HL-60 (cell line): Measurements from ENCODE around the gene PLTP.
"Not testable (repeated sequence)": the region's sequence is repeated elsewhere in the genome, so short reads cannot be mapped to it uniquely, and the experiment has no call there.

ENCODE experiments used
- DNase-seq, 2 experiments: peaks; one replicate each; pipeline ENCODE4 v3.0.0-alpha.2; 2010 to 2020; ENCODE audit warnings: low read depth in 1 of 2, low spot score in 1 of 2
- H3K27ac ChIP-seq: fragments of 250-450 bp; sonication (Bioruptor Pico); replicated peaks from 2 replicates; pipeline ENCODE4 v1.5.1; 2020; ENCODE audit warnings: mild to moderate bottlenecking, moderate library complexity
- H3K27me3 ChIP-seq: fragments of 250-450 bp; sonication (Bioruptor Pico); 2 replicates; pipeline ENCODE4 v1.5.1; 2021; ENCODE audit warnings: mild to moderate bottlenecking, moderate library complexity; ENCODE audit not compliant: insufficient read depth, poor library complexity, severe bottlenecking
- H3K4me3 ChIP-seq: replicated peaks from 2 replicates; pipeline ENCODE4 v1.5.1; 2011; ENCODE audit warnings: mild to moderate bottlenecking, control low read depth, low read length; ENCODE audit not compliant: insufficient read depth
- GABPA ChIP-seq: IDR thresholded peaks from 2 replicates; pipeline ENCODE4 v1.6.1; 2012; ENCODE audit warnings: low read depth
- POLR2AphosphoS5 ChIP-seq: IDR thresholded peaks from 2 replicates; pipeline ENCODE4 v1.6.1; 2012; ENCODE audit warnings: low read depth
- SPI1 ChIP-seq: IDR thresholded peaks from 2 replicates; pipeline ENCODE4 v1.6.1; 2012; ENCODE audit warnings: low read depth, mild to moderate bottlenecking, borderline replicate concordance
- TF ChIP-seq, protein P1 (sequence below): IDR thresholded peaks from 2 replicates; pipeline ENCODE4 v1.6.1; 2012; ENCODE audit warnings: low read depth; ENCODE audit not compliant: insufficient replicate concordance
- TF ChIP-seq, protein P2 (sequence below): IDR thresholded peaks from one replicate; pipeline ENCODE4 v1.5.1; 2011; ENCODE audit warnings: low read length, control low read depth, inconsistent platforms; ENCODE audit not compliant: insufficient read depth

PLTP gene

DNA sequence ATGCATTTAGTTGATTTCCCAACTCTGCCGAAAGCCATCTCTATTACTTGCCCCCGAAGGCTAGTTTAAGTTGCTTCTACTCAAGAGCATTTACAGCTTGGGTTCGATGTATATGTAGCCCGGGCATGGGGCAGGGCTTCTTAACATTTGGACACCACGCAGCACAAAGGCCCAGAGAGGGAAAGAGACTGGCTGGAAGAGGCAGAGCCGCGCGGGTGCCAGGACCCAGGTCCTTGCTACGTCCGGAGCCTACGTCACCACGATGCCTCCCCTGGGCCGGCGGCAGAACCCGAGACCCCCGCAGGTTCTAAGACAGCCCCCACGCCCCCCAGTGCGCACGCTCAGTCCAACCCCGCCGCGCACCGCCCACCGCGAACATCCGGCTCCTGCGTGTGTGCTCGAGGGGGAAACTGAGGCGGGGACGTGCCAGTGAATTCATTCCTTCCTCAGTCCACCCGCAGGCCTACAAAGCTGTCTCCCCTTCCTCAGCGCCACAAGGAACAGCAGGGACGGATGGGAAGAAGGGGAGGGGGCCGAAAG is 22.2 kb upstream of the PLTP start:
- peak overlapping the region; percentile 96 for H3K4me3 ChIP-seq
- peak in 1 of 2 experiments; percentile 49 for DNase-seq
- TF ChIP-seq, protein P1, sequence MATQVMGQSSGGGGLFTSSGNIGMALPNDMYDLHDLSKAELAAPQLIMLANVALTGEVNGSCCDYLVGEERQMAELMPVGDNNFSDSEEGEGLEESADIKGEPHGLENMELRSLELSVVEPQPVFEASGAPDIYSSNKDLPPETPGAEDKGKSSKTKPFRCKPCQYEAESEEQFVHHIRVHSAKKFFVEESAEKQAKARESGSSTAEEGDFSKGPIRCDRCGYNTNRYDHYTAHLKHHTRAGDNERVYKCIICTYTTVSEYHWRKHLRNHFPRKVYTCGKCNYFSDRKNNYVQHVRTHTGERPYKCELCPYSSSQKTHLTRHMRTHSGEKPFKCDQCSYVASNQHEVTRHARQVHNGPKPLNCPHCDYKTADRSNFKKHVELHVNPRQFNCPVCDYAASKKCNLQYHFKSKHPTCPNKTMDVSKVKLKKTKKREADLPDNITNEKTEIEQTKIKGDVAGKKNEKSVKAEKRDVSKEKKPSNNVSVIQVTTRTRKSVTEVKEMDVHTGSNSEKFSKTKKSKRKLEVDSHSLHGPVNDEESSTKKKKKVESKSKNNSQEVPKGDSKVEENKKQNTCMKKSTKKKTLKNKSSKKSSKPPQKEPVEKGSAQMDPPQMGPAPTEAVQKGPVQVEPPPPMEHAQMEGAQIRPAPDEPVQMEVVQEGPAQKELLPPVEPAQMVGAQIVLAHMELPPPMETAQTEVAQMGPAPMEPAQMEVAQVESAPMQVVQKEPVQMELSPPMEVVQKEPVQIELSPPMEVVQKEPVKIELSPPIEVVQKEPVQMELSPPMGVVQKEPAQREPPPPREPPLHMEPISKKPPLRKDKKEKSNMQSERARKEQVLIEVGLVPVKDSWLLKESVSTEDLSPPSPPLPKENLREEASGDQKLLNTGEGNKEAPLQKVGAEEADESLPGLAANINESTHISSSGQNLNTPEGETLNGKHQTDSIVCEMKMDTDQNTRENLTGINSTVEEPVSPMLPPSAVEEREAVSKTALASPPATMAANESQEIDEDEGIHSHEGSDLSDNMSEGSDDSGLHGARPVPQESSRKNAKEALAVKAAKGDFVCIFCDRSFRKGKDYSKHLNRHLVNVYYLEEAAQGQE: no peak
- TF ChIP-seq POLR2AphosphoS5: no peak
- TF ChIP-seq GABPA: no peak
- TF ChIP-seq, protein P2, sequence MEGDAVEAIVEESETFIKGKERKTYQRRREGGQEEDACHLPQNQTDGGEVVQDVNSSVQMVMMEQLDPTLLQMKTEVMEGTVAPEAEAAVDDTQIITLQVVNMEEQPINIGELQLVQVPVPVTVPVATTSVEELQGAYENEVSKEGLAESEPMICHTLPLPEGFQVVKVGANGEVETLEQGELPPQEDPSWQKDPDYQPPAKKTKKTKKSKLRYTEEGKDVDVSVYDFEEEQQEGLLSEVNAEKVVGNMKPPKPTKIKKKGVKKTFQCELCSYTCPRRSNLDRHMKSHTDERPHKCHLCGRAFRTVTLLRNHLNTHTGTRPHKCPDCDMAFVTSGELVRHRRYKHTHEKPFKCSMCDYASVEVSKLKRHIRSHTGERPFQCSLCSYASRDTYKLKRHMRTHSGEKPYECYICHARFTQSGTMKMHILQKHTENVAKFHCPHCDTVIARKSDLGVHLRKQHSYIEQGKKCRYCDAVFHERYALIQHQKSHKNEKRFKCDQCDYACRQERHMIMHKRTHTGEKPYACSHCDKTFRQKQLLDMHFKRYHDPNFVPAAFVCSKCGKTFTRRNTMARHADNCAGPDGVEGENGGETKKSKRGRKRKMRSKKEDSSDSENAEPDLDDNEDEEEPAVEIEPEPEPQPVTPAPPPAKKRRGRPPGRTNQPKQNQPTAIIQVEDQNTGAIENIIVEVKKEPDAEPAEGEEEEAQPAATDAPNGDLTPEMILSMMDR: no peak
- TF ChIP-seq SPI1: no peak
- H3K27ac ChIP-seq: peak overlapping the region; percentile 100
- no peaks in the 10 kb centered on the region for H3K27me3 ChIP-seq

DNA sequence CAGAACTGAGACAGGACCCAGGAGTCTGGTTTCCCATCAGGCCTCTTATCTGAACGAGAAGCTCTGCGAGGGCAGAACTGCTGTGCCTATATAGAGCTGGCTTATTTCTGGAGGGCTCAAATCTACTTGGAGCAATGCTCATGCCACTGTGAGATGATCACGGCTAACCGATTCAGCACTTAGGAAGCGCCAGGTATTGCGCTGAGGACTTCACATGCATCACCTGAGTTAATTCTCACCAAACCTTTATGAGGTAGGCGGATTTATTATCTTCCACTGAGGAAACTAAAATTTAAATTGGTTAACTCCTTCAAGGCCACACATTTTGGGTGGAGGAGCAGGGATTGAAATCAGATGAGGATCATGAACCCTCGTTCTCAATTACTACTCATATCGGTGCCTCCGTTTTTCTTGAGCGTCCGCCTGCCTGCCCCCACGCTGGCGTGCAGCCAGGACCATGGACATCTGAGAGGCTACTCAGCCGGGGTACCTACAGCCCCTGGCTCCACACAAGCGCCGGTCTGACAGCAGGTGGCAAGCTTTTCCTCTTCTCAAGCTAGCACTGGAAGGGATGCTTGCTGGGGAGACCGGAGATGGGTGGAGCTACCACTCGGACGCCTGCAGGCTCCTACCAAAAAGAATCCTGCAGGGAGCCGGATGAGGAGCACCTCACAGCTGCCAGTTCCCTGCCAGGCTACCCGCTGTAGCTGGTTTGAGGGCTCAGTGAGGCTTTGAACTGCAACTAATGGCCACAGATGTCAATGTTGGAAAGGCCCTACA is 21.5 kb upstream of the PLTP start:
- TF ChIP-seq SPI1 (no peak), POLR2AphosphoS5 (no peak), GABPA (no peak)
- TF ChIP-seq, protein P1: no peak
- TF ChIP-seq, protein P2: no peak

DNA sequence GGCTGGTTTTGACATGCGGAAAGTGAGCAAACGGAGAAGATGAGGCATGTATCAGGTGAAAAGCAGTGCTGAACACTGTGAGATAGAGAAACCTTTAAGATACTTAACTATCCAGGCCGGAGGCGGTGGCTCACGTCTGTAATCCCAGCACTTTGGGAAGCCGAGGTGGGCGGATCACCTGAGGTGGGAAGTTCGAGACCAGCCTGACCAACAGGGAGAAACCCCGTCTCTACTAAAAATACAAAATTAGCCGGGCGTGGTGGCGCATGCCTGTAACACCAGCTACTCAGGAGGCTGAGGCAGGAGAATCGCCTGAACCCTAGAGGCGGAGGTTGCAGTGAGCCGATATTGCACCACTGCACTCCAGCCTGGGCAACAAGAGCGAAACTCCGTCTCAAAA is 19.7 kb upstream of the PLTP start:
- H3K27me3 ChIP-seq, DNase-seq, H3K4me3 ChIP-seq, H3K27ac ChIP-seq: not testable (repeated sequence)

More for the DNA sequence above, 21.5 kb upstream of the PLTP start:
- H3K27me3 ChIP-seq: no peaks in the 10 kb centered on the region
- H3K27ac ChIP-seq: peak overlapping the region; percentile 100
- H3K4me3 ChIP-seq: peak overlapping the region; percentile 96
- DNase-seq: peak; percentile 72 to 87

DNA sequence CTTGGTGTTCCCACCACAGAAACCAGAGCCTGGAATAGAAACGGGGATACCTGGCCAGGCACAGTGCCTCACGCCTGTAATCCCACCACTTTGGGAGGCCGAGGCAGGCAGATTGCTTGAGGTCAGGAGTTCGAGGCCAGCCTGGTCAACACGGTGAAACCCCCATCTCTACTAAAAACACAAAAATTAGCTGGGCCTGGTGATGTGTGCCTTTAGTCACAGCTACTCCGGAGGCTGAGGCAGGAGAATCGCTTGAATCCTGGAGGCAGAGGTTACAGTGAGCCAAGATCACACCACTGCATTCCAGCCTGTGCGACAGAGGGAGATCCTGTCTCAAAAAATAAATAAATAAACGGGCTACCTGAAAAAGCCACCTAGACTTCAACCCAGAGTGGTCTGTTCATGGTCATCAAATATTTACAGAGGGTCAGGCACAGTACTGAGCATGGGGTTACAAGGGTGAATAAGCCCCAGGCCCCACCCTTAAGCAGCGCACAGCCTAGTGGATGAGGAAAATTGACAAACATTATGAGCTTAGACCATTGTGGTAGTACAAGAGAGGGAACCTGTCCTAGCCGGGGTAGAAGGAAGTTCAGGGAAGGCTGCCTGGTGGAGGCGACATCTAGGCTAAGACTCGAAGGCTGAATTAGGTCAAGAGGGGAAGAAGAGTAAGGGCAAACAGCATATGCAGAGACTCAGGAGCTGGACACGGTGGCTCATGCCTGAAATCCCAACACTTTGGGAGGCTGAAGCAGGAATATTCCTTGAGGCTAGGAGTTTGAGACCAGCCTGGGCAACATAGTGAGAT is 15.3 kb upstream of the PLTP start:
- H3K27ac ChIP-seq: no peak overlapping the region
- H3K4me3 ChIP-seq: no peak overlapping the region
- H3K27me3 ChIP-seq: no peaks in the 10 kb centered on the region
- no peak for DNase-seq
- TF ChIP-seq POLR2AphosphoS5 (no peak), SPI1 (no peak), GABPA (no peak)
- TF ChIP-seq, protein P1: no peak
- TF ChIP-seq, protein P2: no peak
